NCI-H2107 treated with DMSO at 0.1 percent for 48 hours (cell line): ENCODE measurements around the gene ARHGAP26.

Source experiments
- DNase-seq: peaks from one replicate; lab custom pipeline; 2025; ENCODE audit not compliant: unreplicated experiment; lab: John Stamatoyannopoulos, UW

The ARHGAP26 gene

DNA sequence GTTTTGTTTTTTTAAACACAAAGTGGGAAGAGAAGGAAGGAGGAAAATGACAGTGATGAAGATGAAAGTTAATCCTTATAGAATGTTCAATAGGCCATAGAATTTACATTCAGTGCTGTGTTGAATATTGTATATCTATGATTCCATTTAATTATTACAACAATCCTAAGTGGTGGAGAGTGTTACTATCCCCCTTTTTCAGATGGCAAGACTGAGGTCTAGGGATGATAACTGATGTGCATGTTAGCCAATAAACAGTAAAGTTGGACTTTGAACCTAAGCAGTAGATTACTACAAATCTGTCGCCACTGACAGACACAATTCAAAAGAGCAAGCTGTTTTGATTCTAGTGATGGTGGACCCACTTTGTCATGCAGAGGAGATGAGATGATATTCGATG lies 237.9 kb downstream of the ARHGAP26 start:
- no peak for DNase-seq

DNA sequence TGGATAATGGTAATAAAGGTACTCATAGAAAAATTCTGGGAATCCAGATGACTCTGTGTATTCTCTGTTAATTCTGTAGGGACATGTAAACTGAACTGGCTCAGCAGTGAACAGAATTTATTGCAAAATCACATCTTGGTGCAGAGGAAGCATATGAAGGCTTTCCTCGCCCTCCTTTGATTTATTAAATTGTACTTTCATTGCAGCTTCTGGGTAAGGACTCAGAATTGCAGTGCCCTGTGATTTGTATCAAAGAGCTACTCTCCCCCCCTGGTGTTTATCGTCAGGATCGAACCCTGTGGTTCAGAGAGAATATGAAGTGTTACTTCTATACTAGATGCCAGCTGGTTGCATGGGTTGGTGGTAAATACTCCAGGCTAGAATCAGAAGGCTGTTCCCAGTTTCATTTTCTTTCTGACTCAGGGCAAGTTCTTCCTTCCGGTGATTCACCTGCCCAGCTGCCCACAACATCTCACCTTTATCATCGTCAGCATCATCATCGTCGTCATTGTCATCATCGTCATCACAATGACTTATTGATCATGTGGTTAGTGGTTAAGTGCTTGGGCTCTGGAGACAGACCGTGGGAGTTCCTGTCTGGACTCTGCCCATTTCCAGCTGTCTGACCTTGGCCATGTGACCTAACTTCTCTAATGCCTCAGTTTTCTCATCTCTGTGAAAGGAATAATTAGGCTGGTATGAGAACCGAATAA lies 238.8 kb downstream of the ARHGAP26 start:
- peak; percentile 22 for DNase-seq

DNA sequence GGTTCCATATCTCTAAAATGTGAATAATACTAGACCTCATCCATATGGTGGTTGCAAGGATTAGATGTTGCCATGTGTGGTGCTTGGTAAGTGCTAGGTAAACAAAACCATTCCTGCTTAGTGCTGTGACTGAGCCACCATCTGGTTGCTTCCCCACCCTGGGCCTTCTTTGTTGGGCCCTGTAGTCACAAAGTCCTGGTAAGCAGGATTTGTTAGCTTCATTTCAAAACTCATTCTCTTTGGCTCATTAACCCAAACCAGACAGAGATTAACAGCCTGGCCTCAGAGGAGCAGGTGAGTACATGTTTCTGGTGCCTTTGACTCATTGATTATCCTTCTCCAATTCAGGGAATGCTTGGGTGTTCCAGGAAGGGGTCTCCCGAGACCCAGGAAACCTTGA lies 240.2 kb downstream of the ARHGAP26 start:
- no peak for DNase-seq

DNA sequence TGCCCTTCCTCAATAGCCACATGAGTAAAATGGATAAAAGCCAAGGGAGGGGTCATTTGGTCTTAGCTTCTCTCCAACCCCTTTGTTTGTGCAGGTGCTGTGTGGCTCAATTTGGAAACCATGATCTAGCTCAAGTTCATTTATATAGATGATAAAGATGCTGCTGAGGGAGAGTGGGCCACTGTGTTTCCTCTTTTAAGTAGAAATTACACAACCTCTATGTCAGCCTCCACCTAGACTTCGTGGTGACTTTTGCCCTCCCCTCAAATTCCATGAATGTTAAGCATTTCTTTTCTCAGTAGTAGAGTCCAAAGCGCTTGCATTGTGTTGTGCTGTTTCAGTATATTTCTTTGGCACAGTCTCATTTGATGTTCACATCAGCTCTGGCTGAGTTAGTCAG lies 241.4 kb downstream of the ARHGAP26 start:
- no peak for DNase-seq

DNA sequence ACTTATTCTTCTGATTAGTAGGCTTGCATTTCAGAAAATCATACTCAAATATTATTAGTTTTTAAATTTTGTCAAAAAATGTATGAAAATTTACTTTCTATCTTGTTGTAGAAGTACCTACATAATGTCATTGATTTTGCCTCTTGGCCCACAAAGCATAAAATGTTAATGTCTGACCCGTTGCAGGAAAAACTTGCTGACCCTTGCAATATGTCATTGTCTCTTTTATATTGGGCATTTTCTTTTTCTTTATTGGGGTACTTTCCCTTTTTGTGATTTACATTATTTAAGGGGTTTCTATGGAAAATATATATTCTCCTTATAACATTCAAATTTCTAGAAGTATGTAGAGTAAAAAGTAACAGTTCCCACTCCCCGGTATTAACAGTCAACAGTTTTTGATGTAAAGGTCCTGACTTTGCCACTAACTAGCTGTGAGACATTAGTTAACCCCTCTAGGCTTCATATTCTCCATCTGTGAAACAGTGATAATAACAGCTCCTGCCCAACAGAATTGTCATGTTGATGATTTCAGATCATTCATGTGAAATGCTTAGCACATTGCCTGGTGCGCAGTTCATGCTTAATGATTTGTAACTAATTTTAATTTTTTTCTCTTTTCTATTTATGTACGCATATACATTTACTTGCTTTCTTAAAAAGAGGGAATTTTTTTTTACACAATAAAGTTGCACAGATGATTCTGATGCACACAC lies 243.2 kb downstream of the ARHGAP26 start:
- no peak for DNase-seq

DNA sequence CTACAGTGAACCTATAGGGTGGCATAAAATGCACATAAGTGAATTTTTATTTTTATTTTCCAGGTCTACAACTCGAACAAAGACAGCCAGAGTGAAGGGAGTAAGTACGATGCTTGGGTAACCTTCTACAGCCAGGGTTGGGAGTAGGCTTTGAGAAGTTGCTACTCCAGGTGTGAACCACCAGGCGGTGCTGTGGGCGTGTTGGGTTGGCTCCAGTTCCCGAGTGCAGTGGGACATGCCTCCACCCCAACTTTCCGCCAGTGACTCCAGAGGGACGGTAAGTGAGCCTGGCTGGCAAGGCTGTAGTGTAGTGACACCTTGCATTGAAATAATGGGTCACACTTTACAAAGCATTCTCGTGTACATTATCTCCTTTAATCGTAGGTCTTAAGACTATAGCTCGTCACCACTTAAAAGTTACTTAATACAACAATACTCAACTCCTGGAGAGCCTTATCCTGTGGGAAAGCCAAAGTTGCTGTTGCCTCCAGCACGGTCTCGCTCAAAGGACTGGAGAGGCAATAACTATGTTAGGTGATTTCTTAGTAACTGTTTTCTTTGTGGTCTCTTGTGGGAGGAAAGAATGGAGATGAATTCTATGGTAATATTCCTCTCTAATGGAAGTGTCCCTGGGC lies 244.0 kb downstream of the ARHGAP26 start:
- no peak for DNase-seq

DNA sequence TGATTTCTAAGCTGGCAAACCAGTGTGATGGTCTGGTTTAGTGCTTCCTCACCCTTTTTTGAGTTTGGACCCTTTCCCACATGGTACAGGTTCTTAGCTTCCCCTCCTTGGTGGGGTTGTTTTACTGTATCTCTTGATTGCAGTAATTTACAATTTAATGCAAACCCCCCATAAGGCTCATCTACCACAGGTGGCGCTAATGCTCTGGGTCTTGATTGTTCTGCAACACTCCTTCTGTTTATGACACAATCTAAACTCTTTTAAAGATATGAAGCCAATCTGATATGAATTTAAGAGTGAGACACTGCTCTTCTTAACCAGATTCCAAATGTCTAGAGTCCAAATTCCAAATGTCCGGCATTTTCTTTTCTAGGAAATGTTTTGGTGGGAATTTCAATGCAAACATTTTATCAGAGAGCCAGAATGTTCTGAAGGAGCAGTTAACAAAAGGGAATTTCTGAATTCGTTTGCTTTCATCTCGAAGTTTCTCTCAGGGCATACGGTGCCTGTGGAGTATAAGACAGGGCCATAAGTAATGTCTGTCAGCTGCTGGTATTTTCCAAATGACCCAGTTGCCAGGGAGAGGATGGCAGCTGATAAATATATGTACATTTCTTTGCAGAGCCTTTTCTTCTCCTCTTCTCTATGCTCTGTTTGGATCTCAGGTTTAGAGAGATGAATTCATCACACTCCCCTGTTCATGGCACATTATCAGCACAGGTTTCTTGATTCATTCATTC lies 246.8 kb downstream of the ARHGAP26 start:
- no peak for DNase-seq

DNA sequence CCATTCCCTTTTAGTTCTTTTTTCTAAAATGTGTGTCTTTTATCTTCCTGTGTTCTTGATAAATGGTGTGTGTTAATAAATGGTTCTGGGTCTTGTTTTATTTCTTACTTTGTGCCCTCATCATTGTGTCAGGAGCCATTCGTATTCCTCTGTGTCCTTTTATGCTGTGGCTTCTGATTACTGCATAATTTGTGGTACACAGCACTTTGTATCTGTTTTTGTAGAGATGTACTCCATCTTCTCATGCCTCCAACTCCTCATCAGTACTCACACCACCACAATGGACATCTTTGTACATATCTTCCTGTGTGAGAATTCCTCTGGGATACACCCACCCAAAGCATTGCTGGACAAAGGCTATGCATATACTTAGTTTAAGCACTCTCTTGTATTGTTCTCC lies 247.4 kb downstream of the ARHGAP26 start:
- no peak for DNase-seq

DNA sequence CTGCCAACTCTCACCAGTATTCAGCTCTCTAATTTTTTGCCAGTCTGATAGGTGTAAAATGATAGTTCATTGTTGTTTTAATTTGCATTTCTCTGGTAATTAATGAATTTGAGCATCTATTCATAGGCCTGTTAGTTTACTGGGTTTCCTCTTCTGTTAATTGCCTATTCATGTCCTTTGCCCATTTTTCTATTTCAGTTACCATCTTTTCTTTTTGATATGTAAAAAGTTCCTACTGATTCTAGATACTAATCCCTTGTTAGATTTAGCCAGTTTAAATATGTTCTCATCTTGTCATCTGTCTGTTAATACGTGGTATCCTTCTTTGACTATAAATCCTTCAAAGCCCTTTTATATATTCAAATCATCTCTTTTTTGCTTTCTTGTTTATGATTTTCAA lies 247.8 kb downstream of the ARHGAP26 start:
- DNase-seq, result no peak

DNA sequence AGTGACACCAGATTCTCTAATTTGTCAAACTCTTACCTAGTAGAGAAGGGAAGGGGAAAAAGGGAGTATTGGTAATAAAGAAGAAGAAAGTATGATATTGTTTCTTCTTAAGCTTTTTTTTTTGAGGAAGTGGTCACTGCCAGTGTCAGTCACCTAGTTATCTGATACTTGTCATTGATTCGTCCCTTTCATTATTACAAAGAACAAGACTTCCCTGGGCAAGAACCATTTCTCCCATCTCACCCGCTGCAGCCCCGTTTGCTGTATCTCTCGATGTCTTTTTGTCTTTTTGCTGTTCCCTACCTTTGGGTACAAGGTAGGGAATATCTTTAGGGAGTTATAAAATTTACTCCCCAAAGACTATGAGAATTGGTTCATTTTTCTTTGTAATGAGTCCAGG lies 249.0 kb downstream of the ARHGAP26 start:
- DNase-seq, result no peak

DNA sequence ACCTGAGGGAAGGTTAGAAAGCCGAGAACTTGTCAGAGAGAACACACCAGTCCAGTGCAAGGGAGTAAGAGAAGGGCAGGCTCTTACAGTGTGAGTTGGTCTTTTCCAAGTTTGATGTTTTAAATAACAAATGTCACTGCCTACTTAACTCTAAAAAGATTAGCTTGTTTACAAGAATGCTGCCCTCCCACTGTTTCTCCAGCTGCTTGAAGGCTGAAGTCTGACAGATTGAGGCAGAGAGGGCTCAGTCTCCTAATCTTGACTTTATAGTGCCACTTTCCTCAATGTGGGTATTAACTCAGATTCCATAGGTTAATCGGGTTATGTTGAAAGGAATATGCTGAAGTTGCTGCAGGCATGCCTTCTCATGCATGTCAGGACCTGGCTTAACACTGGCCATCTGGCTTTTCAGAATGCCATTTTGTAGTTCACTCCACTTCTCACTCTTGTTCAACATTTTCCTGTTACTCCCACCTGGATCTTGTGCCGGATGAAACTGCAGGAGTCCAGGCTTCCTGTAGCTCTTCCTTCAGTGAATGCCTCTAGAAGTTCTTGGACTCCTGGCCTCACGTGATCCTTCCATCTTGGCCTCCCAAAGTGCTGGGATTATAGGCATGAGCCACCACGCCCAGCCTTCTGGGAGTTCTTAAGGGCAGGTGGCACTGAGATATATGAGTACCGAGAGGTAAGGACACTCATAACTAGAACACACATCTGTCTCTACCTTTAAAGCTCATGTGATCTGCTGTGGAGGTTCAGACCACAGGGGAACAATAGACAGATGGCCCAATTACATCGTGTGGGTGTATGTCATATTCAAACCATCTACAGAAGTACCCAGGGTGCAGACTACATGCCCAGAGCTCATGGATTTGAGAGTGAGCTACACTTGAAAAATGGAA lies 249.7 kb downstream of the ARHGAP26 start:
- no peak for DNase-seq

DNA sequence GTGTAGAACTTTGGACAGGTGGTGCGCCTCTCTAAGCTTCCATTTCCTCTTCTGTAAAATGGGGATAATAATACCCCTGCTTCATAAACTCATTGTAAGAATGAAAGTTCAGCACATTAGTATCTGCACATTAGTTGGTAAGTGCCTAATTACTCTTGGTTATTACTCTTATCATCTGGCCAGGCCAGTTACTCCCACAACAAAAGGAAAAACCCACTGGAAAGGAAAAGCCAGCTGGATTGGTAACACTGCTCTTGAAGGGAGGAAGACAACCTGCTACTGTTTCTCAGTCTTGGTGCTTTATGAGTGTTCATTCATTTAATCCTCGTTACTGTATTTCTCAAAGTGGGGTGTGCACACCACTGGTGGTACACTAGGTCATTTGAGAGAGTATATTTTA lies 251.4 kb downstream of the ARHGAP26 start:
- no peak for DNase-seq

DNA sequence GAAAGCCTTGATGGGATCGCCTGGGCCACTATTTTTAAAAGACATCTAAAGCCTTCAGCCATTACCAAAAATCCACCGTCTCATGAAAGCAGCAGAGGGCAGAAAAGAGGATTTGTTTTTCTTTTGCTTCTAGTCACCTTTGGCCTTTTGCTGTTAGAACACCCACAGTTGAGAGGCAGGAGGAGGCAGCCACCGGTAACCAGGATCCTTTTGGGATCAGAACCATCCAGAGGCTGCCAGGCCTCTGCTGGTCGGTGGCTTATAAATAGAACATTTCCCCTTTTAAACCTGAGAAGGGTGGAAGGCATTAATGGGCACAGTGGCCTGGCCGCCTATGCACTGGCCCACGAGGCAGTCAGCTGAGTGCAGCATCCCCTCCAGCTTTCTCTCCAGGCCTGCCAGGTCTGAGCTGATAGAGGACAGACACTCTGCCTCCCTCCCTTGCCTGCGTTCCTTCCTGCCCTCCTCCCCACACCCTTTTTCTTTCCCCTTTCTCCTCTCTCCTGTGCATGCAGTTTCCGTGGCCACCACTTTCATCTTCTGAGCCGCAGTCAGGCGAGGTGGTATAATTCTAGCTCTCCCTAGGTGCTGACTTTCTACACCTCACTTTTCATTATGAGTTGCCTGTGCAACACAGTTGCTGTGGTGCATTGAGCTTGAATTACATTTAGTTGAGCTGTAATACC lies 253.4 kb downstream of the ARHGAP26 start:
- DNase-seq, result no peak

DNA sequence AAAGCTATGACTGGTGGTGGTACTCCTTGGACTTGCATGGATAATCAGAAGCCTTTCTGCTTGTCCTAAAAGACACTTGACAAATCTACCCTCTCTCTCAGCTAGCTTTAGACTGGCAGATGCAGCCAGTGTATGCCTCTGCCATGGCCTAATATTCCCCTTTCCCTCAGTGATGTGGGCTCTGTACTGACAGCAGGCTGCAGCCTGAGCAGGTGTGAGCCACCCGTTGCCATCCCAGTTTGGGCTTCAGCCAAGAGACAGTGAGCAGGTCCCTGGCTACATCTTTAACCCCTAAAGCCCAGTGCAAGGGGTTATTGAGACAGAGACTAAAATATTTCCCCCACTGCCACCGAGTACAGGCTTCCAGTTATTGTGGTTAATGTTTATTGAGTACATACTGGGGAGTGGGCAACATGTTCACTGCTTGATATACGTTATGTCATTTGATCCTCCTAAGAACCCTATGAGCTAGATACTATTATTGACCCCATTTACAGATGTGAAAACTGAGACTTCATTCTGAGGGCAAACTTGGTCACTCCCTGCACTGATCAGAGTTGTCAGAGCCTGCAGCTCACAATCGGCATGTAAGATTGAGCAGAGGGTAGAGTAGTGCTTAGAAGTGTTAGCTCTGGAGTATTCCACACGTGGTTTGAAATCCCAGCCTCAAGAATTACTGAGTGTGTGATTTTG lies 254.2 kb downstream of the ARHGAP26 start:
- peak; percentile 34 for DNase-seq

DNA sequence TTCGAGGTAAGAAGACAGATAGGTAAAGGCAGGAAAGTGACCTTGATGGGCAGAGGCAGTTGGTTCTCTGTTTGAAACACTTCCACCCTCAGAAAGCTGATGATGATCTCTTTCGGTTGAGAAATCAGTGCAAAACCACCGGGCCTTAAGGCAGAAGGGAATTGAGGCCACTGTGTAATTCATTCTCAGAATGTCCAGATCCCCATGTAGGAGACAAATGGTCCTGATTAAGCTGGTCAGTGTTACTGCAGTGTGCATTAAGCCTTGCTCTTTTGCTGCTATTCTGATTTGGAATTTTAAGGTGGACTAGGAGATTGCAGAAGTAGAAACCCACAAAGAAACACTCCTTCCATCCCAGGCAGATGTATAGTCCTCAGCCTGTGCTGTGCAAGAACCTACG lies 255.2 kb downstream of the ARHGAP26 start:
- DNase-seq, result no peak

DNA sequence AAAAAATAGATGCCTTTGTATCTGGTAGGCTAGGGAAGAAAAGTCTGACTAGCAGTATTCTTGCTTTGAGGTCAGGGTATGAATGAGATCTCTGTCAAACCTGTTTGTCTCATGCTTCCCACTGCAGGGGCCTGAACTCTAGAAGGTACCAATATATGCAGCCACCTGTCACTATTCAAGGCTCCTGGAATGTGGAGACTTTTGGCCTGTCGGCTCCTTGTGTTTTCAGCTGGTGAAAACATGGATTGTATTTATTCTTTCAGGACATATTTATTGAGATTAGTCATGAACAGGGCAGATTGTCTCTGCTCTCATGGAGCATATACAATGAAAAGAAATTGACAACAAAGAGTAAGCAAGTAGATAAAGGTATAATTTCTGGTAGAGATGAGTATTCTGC lies 255.8 kb downstream of the ARHGAP26 start:
- no peak for DNase-seq

DNA sequence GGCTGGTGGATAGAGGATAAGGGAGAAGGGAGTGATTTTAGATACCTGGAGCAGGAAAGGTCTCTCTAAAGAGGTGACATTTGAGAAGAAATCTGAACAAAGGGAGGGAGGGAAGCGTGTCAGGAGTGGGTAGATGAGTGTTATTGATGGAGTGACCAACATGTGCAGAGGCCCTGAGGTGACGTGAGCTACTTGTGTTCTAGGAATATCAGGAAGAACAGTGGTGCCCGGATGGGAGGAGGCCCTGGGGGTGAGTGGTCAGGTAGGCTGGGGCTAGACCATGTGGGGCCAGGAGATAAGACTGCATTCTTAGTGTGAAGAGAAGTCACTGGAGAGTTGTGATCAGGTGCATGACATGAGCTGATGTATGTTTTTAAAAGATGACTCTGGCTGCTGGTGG lies 256.2 kb downstream of the ARHGAP26 start:
- DNase-seq, result no peak

DNA sequence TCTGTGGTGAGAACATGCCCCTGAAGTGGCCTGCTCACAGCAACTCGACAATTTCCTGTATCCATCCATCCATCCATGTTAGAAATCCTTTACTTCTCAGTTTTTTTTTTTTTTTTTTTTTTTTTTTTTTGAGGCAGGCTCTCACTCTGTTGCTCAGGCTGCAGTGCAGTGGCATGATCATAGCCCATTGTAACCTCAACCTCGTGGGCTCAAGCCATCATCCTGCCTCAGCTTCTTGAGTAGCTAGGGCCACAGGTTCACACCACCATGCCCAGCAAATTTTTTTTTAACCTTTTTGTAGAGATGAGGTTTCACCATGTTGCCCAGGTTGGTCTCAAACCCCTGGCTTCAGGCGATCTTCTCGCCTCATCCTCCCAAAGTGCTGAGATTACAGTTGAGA lies 259.1 kb downstream of the ARHGAP26 start:
- no peak for DNase-seq

DNA sequence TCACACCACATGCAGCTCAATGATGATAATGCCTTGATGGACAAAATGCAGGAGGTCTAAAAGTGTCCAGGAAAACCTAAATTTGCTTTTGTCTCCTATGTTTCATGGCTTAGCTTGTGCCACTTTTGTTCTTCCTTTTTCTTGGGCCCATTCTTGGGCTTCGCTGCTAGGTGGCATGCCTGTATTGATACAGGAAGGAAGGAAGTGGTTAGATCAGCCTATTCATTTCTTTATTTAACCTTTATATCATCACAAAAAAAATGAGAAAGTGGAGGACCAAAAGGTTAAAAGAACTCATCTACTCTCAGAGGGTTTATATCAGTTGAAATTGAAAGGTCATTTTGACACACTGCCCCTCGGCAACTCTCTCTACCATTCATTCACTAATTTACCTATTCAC lies 260.2 kb downstream of the ARHGAP26 start:
- no peak for DNase-seq
